Tibial artery (tissue), 4 donors: ENCODE measurements around the gene FYB1.

ENCODE experiments used
- DNase-seq, 2 donors: peaks; one replicate each; pipeline ENCODE4 v3.0.0-alpha.2; 2019
- H3K27ac ChIP-seq, 2 donors: fragments of 200-600 bp; sonication (generic) in 1 of 2; 1 replicate in 1 of 2; 2 replicates in 1 of 2; pipeline ENCODE4 v1.5.1; 2018 to 2019; ENCODE audit warnings: mild to moderate bottlenecking in 1 of 2
- H3K27me3 ChIP-seq, 2 donors: fragments of 200-600 bp; sonication (generic) in 1 of 2; one replicate each; pipeline versions ENCODE4 v1.5.1 to v1.6.0; 2016 to 2019
- H3K36me3 ChIP-seq, 3 donors: fragments of 200-600 bp; sonication (generic) in 2 of 3; one replicate each; pipeline ENCODE4 v1.5.1; 2016 to 2019; ENCODE audit warnings: mild to moderate bottlenecking in 2 of 3
- H3K4me1 ChIP-seq, 4 donors: fragments of 200-600 bp; sonication (generic) in 2 of 4; 1 replicate in 3 of 4; 2 replicates in 1 of 4; pipeline ENCODE4 v1.5.1; 2016 to 2019
- H3K4me3 ChIP-seq, 2 donors: fragments of 200-600 bp; sonication (generic) in 1 of 2; 1 replicate in 1 of 2; 2 replicates in 1 of 2; pipeline ENCODE4 v1.5.1; 2018 to 2019; ENCODE audit warnings: mild to moderate bottlenecking in 2 of 2
- H3K9me3 ChIP-seq, 3 donors: fragments of 200-600 bp; sonication (generic) in 1 of 3; one replicate each; pipeline ENCODE4 v1.5.1; 2016 to 2019
- CTCF ChIP-seq, 2 experiments: fragments of 200-600 bp in 1 of 2; fragments of 450-650 bp in 1 of 2; IDR thresholded peaks; one replicate each; pipeline ENCODE4 v1.5.1; 2017 to 2019; ENCODE audit warnings: antibody characterized with exemption in 2 of 2, mild to moderate bottlenecking in 1 of 2, moderate library complexity in 1 of 2
- intact Hi-C: fragments of 100-400 bp; cut with DNase I; formaldehyde crosslinking; loops from one replicate; pipeline ENCODE4 v1.15.0; 2023; ENCODE audit warnings: low total_unique reads

Gene FYB1

GRCh38 chr5:39193553-39194465 is 25.6 kb downstream of the FYB1 start:
- H3K27me3 ChIP-seq, result peaks cover 0 to 3% of the 10 kb centered on the region in 2 donors
- H3K9me3 ChIP-seq, result no peaks in the 10 kb centered on the region
- intact Hi-C loops, result loop anchor here (10.0 kb wide), 1 partner anchor 51 kb away; no protein-coding TSS in a partner anchor
- no peak for DNase-seq
- no peak overlapping the region for H3K27ac ChIP-seq
- no peaks in the 10 kb centered on the region for H3K36me3 ChIP-seq
- no peaks in the 10 kb centered on the region for H3K4me1 ChIP-seq
- no peak overlapping the region for H3K4me3 ChIP-seq
- no peak for TF ChIP-seq CTCF (IDR thresholded peaks at IDR 0.05)

GRCh38 chr5:39192450-39193160 is 26.8 kb downstream of the FYB1 start:
- Histone ChIP-seq H3K4me3 (no peak overlapping the region), H3K27me3 (peaks cover 0 to 3% of the 10 kb centered on the region in 2 donors), H3K27ac (no peak overlapping the region), H3K9me3 (no peaks in the 10 kb centered on the region), H3K4me1 (no peaks in the 10 kb centered on the region), H3K36me3 (no peaks in the 10 kb centered on the region)
- no peak for DNase-seq
- intact Hi-C loops, result loop anchor here (10.0 kb wide), 1 partner anchor 52 kb away; no protein-coding TSS in a partner anchor
- no peak for TF ChIP-seq CTCF (IDR thresholded peaks at IDR 0.05)

- Histone ChIP-seq H3K4me3 (no peak overlapping the region), H3K27me3 (peaks cover 0 to 3% of the 10 kb centered on the region in 2 donors), H3K9me3 (no peaks in the 10 kb centered on the region), H3K4me1 (no peaks in the 10 kb centered on the region), H3K36me3 (no peaks in the 10 kb centered on the region), H3K27ac (no peak overlapping the region)
- no peak for TF ChIP-seq CTCF (IDR thresholded peaks at IDR 0.05)
- intact Hi-C loops, result loop anchor here (10.0 kb wide), 1 partner anchor 54 kb away; no protein-coding TSS in a partner anchor
- DNase-seq, result no peak
These were observed 28.1 kb downstream of the FYB1 start for GRCh38 chr5:39191216-39191615.

- Histone ChIP-seq H3K36me3 (no peaks in the 10 kb centered on the region), H3K9me3 (no peaks in the 10 kb centered on the region), H3K4me1 (no peaks in the 10 kb centered on the region), H3K4me3 (no peak overlapping the region), H3K27me3 (peaks cover 0 to 3% of the 10 kb centered on the region in 2 donors), H3K27ac (no peak overlapping the region)
- intact Hi-C loops, result loop anchor here (10.0 kb wide), 1 partner anchor 54 kb away; no protein-coding TSS in a partner anchor
- no peak for DNase-seq
- TF ChIP-seq CTCF (IDR thresholded peaks at IDR 0.05), result no peak
These were observed 28.9 kb downstream of the FYB1 start for GRCh38 chr5:39190311-39191102.

- DNase-seq, result no peak
- H3K27ac ChIP-seq, result no peak overlapping the region
- no peak for TF ChIP-seq CTCF (IDR thresholded peaks at IDR 0.05)
- H3K4me3 ChIP-seq, result no peak overlapping the region
- peaks cover 0 to 3% of the 10 kb centered on the region in 2 donors for H3K27me3 ChIP-seq
- H3K4me1 ChIP-seq, result no peaks in the 10 kb centered on the region
- intact Hi-C loops, result no loop called here
- H3K36me3 ChIP-seq, result no peaks in the 10 kb centered on the region
- H3K9me3 ChIP-seq, result no peaks in the 10 kb centered on the region
These were observed 29.9 kb downstream of the FYB1 start for GRCh38 chr5:39189292-39189955.
